GM18508 (cell line): ENCODE measurements around the gene PSRC1.

Experiments used
- ATAC-seq: cut with Tn5 transposase; IDR thresholded peaks from one replicate; pipeline ENCODE4 v1.9.1; 2021; ENCODE audit warnings: moderate number of reproducible peaks; ENCODE audit not compliant: insufficient read depth, unreplicated experiment

PSRC1 gene

GRCh38 chr1:109273570-109274288, 9.2 kb downstream of the PSRC1 start:
- no peak for ATAC-seq

- ATAC-seq: no peak
These were observed 10.0 kb downstream of the PSRC1 start for GRCh38 chr1:109272831-109273547.

GRCh38 chr1:109272021-109272799, 10.7 kb downstream of the PSRC1 start:
- no peak for ATAC-seq

- ATAC-seq: no peak
These were observed 11.5 kb downstream of the PSRC1 start for GRCh38 chr1:109271458-109271857.

GRCh38 chr1:109270623-109271317, 12.2 kb downstream of the PSRC1 start:
- ATAC-seq: no peak

- no peak for ATAC-seq
These were observed 12.8 kb downstream of the PSRC1 start for GRCh38 chr1:109269981-109270622.

- no peak for ATAC-seq
These were observed 13.5 kb downstream of the PSRC1 start for GRCh38 chr1:109269212-109269980.

GRCh38 chr1:109268431-109269211, 14.3 kb downstream of the PSRC1 start:
- ATAC-seq: no peak

GRCh38 chr1:109267743-109268300, 15.1 kb downstream of the PSRC1 start:
- ATAC-seq: no peak

GRCh38 chr1:109266965-109267364, 16.0 kb downstream of the PSRC1 start:
- ATAC-seq: no peak

- ATAC-seq: no peak
These were observed 17.1 kb downstream of the PSRC1 start for GRCh38 chr1:109265741-109266330.

GRCh38 chr1:109265016-109265415, 17.9 kb downstream of the PSRC1 start:
- ATAC-seq: no peak

- no peak for ATAC-seq
These were observed 18.6 kb downstream of the PSRC1 start for GRCh38 chr1:109264379-109264755.

- ATAC-seq: no peak
These were observed 19.2 kb downstream of the PSRC1 start for GRCh38 chr1:109263597-109264378.

- no peak for ATAC-seq
These were observed 19.7 kb downstream of the PSRC1 start for GRCh38 chr1:109263234-109263596.

GRCh38 chr1:109262231-109263055, 20.5 kb downstream of the PSRC1 start:
- ATAC-seq: no peak
